NCI-H1417 (cell line): ENCODE results near the gene GSG1L.
A peak's percentile ranks its signal among the peaks of the same experiment; 100 is the strongest.
"Not testable (repeated sequence)": the region's sequence is repeated elsewhere in the genome, so short reads cannot be mapped to it uniquely, and the experiment has no call there.

Source experiments
- DNase-seq, 3 experiments: peaks; one replicate each; lab custom pipeline; 2025; lab: John Stamatoyannopoulos, UW

GSG1L gene

DNA sequence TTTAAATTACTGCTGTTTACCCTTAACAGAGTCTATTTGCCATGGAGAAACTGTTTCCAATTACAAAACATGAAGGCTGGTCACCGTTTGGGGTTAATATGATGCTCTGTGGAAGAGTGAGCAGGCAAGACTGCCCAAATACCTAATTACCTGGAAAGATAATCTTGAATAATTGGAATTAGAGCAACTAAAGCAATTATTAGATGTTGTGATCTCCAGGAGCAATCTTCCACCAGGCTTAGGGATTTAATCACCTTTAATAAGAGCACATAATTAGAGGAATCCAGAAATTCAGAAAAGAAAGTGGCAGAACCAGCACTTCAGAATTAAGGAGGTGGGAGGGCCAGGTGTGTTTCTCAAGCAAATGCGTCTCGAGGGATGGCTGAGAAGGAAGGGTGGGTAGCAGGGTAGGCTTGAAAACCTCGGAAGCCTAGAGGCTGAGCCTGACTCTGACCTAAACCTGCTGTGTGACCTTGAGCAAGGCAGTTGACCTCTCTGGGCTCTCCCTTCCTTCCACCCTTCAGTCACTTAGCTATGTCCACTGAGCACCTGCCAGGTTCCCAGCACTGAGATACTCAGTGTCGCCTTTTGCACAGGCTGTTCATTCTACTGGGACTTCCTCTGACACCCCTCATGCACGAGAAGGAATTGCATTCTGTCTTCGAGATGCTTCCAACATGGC, 113.2 kb downstream of the GSG1L start:
- no peak for DNase-seq

DNA sequence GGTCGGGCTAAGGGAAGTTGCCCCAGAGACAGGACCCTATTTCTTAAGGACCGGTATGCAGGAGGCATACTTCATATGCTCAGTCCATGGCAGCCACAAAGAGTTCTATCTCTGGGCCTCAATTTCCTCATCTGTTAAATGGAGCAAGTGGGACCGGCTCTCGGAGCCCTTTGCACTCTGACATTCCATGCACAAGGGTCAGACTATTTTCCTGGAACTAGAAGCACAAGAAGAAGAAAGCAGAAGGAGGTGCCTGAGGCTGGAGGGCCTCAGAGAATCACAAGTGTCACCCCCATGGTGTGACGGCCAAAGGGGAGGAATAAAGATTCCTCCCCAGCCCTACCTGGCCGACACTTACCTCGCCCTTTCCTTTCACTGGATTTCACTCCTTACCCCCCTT, 115.8 kb downstream of the GSG1L start:
- no peak for DNase-seq

DNA sequence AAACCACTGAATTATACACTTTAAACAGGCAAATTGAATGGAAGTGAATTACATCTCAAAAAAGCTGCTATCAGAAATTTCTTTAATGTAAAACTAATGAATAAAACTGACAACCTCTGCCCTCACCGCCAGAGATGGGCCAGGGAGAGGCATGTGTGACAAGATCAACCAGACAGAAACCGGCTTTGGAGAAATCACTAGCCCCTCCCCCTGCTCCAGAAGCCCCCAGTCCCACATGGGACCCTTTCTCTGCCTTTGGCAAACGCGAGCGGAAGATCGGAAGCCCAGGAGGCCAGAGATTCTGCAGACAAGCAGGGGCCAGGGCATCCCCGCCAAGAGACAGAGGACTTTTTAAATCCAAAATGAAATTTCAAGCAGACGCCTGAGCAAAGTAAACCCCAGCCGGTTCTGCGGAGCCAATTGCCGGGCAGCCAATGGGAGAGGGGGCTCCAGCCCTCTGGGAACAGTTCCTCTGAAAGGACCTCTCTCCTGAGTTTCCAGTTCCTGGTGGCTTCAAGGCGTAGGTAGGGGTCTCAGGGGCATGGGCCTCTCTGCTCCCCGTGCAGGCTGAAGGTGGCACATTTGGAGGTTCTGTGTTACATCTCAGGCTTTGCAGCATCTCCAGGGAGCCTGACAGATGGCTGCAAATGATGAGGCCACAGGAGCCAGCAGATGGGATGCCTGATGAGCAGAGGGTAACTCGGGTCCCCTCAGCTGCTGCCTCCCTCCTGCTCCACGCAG, 118.1 kb downstream of the GSG1L start:
- DNase-seq, result no peak

DNA sequence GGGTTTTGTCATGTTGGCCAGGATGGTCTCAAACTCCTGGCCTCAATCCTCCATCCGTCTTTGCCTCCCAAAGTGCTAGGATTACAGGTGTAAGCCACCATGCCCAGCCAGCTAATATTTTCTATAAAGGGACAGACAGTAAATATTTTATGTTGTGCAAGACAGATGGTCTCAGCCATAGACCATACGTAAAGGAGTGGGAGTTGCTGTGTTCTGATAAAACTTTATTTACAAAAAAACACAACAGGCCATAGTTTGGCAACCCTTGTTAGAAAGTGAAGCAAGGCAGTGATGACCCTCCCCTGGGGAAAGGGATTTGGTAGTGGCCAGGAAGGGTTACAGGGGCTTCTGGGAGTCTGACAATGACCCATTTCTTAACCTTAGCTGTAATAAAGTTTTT, 119.7 kb downstream of the GSG1L start:
- DNase-seq, result no peak

DNA sequence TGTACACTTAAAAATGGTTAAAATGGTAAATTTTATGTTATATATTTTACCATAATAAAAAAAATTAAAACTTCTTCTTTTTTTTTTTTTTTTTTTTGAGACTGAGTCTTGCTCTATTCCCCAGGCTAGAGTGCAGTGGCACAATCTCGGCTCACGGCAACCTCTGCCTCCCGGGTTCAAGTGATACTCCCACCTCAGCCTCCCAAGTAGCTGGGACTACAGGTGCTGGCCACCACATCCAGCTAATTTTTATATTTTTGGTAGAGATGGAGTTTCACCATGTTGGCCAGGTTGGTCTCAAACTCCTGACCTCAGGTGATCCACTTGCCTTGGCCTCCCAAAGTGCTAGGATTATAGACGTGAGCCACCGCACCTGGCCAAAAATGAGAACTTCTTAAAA, 121.4 kb downstream of the GSG1L start:
- DNase-seq, result not testable (repeated sequence)

DNA sequence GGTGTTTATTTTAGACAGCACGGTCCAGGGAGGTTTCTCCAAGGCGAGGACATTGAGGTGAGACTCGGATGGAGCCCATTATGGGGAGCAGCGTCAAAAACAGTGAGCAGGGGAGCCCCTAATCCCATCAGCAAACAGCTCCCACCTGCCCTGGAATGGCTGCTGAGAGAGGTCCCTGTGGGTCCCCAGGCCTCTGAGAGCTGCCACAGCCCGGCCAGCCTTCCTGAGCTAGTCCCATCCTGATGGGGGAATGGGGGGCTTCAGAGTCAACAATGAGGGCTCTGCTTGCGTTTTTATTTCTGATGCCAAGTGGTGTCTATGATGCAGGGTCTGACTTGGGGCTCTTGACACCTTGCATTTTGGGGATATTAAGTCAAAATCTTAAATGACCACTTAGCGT, 128.4 kb downstream of the GSG1L start:
- DNase-seq, result no peak

DNA sequence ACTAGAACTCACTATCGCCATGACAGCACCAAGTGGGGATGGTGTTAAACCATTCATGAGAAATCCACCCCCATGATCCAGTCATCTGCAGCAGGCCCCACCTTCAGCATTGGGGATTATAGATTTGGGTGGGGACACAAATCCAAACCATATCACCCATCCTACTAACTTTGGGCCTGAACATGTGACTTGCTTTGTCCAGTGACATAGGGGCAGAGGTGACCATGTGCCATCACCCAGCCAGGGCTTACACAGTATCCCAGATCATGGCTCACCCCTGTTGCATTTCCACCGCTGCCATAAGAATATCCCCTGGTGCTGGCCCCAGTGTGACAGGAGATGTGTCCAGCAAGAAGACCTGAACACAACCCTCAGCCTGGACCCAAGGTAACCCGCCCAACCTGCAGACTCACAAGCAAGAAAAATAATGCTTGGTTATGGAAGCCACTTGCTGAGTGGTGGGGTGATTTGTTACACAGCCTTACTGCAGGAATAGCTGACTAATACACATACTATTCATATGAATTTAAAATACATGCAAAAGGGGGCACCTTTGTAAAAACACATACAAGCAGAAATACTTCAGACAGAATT, 130.9 kb downstream of the GSG1L start:
- DNase-seq, result no peak

DNA sequence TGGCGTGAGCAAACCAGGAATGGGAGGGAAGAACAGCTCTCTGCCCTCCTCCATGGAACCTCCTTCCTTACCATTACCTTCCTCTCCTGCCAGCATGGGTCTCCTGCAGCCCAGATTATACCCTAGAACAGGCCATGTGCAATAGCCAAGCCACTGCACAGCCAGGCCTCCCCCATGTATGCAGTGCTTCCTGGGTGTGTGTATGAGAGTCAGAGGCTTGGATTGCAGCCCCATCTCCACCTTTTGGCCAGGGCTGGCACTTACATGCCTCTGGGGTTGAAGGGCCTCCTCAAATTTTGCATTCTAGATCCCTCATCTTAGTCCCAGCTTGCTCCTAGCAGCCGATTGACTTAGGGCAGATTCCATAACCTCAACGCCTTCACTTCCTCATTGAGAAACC, 133.7 kb downstream of the GSG1L start:
- no peak for DNase-seq

DNA sequence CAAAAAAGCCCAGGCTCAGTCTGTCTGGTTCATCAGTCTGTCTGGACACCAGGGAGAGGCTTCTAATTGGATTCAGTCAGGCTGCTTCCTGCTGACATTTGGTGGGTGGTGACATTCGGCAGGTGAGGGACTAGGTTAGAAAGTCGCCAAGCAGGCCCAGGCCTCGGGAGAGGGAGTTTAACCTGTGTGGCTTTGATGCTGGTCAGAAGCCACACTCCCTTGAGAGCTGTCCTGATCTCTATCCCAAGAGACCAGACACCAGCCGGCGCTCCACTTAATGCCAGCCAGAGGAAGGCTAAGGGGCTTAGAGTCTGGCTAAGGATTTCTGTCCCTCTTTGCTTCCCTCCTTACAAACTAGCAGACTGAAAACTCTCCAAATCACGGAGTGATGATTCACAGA, 135.0 kb downstream of the GSG1L start:
- DNase-seq, result no peak

DNA sequence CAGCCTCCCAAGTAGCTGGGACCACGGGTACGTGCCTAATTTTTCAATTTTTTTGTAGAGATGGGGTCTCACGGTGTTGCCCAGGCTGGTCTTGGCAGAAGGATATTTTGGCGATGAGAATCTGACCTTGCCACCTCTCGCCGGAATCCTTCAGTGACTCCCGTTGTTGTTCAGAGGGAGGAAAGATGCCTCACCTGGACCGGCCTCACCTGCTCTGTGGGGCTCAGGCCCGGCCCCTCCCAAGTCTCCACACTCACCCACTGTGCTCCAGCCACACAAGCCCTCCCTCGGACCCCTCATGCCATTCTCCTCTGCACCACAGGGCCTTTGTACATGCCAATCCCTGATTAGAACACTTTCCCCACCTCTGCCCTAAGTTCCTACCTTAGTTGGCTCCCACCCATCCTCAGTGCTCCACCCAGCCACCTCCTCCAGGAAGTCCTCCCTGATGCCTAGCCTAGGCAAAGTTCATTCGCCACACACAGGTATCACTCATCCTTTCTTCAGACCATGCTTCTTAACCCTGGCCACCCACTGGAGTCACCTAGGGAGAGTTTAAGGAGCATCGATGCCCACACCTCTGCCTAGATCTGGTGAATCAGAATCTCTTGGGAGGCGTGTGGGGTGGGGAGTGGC, 136.1 kb downstream of the GSG1L start:
- DNase-seq, result no peak

DNA sequence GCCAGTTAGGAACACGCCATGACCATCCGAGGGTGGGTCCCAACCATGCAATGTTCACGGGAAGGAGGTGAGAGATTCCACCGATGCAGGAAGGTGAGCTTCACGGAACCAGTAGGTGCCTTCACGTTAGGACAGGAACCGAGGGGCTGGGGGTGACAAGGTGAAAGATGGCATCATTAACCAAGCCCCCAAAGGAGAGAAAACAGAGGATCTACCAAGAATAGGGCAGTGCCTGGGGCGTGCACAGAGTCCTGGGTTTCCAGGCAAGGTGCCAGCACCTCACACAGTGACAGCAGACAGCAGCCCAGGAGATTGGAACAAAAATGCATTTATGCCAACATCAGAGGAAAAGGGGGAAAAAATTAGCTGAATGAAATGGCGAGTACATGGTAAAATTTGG, 137.9 kb downstream of the GSG1L start:
- peak in 1 of 3 experiments; percentile 5 for DNase-seq

DNA sequence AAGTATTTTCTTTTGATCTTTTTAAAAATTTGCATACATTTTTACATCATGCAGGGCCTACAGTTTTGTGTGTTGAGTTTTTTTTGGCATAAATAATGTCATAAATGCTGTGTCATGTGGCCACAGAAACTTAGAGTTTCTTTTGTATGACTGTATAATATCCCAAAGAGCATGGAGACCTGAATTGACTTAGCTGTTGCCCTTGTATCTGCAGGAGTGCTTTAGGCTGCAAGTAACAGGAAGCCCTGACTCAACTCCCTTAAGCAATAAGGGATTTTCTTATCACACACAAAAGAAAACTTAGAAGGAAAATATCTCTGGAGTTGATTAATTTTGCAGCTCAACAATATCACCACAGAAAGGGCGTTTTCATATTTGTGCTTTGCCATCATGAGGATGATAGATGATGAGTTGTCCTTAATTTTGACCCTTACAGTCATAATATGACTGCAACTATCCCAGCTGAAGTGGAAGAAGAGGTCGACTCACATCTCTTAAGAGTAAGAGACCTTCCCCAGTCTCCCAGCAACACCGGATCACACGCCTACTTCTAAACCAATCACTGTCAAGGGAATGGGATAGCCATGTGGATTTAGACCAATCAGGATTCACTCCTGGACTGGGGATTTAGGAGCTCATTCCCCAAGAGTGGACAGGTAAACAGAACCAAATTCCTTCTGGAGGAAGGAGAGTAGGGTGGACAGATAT, 138.9 kb downstream of the GSG1L start:
- DNase-seq, result no peak

DNA sequence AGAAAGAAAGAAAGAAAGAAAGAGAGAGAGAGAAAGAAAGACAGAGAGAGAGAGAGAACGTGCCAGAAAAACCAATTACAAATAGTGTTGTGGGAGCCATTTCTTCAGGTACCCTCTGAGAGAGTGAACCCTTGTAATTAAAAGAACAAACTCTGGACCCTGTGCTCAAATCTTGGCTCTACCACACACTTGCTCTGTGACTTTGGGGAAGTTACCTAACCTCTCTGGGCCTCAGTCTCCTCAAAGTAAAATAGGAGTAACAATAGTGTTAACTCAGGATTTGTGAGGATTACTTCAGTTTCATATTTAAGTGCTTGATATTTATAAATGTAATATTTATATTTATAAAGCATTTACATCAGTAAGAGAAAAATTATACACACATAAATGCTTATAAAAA, 139.8 kb downstream of the GSG1L start:
- no peak for DNase-seq

DNA sequence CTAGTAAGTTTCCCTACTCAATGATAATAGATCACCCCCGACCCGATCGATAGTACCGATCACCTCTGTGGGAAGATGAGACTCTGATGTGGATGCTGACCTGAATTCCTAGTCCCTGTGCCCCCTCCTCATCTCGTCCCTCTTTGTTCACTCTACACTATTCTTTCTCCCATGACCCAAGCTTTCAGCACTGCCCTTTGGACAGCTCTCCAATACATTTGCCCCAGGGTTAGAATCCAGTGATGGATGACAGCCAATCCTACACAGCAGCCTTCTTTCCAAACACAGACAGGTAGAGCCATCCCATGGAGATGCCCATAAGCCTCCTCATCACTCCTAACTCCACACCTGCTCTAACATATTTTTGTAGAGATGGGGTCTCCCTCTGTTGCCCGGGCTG, 141.1 kb downstream of the GSG1L start:
- no peak for DNase-seq

DNA sequence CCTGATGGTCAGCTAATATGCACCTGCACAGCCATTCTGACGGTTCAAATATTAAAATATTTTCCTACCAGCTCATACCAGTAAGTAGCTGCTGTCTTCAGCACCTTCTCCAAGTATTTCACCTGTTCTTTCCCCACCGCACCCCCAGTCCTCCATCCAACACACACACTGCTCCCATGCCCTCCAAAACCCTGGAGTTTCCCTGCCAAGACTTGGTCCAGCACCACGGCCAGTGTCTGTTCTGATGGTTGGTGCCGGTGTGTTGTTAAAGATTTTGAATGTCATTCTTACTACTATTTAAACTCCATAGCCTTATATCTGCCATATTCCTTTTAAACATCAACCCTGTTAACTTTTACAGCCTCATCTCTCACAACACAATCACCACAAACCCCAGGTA, 142.4 kb downstream of the GSG1L start:
- DNase-seq, result no peak

DNA sequence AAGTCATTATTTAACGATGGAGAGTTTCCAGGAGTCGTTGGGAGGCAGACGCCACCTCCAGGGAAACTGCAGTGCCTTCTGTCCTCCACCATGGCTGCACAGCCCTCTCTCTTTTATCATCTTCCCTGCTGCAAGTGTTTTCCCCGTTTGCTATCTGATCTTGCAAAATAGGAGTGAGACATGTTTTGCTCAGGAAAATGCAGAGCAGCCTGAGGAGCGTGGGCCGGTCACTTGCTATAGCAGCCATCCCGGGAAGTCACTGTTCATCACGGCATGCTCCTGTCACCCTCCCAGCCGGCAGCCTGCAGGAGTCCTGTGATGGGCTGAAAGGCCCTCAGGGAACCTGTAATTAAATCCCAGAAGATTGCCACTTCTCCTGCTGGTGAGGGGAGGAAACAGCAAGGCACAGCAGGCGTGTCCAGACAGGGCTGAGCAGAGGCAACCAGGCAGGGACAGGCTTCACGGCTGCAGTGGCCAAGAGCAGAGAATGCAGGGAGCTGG, 143.1 kb downstream of the GSG1L start:
- peak; percentile 36 to 93 (median 82) for DNase-seq

DNA sequence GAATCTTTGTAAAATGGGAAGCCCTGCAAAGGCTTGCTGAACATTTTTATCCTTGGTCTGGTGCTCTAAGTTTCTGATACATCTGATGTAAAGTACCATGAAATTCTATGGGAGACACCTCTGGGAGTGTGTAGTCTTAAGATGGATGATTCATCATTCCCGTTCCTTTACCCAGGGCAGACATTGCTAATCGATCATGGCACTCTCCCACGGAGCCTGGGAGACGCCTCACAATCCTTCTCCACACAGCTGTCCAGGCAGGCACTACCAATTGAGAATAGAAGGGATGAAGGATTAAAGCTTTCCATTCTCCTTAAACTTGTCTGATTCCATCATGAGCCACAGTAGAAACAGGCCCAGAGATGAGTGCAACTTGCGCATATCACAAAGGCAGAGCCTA, 144.8 kb downstream of the GSG1L start:
- DNase-seq, result no peak

DNA sequence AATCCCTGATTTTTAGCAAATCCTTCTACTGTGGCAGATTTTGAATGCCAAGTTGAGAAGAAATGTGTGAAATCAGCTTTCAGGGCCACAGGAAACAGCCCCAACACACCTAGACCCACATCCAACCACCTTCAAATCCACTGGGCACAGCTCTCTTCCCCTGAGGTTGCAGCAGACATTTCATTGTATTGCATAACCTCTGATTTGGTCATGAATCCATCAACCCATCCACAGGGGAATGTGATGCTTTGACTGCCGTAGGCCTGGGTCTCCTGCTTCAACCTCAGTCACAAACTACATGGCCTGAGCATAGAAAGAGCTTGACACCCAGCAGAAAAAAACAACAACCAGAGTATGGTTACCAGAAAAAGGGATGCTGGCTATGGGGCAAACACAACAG, 145.6 kb downstream of the GSG1L start:
- no peak for DNase-seq

DNA sequence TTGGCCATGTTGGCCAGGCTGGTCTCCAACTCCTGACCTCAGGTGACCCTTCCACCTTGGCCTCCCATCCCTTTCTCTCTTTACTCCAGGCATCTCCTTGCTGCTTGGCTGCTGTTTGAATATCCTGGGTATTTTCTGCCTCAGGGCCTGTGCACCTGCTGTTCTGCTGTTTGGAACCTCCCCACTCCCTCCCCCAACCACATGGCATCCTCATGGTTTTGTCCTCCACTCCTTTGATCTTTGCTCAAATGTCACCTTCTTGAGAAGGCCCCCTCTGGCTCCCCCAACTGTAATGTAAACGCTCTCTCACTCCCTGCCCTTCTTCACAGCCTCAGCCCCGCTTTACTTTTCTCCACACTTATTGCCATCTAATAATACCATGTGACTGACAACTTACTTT, 152.0 kb downstream of the GSG1L start:
- no peak for DNase-seq

DNA sequence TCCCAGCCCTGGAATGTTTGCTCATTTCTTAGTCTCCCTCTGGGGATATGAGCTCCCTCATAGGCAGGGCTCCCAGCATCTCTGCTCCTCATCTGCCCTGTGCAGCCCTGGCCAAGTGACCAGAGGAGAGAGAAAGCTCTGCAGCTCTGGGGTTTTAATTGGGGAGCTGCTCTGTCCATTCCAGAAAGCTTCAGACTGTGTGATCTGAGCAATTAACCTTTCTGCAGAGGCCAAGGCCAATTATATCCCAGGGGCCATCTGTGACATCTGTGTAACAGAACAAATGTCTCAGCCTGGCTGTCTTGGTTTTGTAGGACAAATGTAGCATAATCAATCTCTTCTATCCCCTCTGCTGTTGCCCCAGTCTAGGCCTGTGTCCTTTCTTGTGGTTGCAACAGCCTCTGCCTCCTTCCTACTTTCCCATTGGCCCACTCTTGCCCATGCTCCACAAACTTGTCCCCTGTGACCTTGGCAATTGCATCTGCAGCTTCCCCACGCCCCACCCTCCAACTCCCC, 156.0 kb downstream of the GSG1L start:
- no peak for DNase-seq

DNA sequence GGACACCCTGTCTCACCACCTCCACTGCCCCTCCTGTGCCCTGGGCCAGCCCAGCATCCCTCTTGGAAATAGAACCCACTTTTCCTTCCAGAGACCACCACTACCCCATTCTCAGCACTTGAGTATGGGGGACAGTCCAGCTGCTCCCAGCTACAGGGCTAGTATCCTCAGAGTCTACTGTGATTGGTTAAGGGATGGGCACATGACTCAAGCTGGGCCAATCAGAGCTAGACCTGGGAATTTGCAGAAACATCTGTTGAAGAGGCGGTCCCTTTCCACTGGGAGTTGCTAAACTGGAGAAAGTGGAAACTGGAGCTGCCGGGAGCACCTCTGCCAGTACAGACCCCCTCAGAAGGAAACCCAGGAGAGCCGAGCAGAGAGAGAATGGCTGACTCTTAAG, 156.6 kb downstream of the GSG1L start:
- DNase-seq, result no peak
